Stimulated activated naive CD4-positive, alpha-beta T cell (primary cell): ENCODE measurements around the gene ARMH1.

Source experiments
- DNase-seq, 6 experiments: peaks; one replicate each; lab custom pipeline; 2025; lab: John Stamatoyannopoulos, UW

The ARMH1 gene

GRCh38 chr1:44674113-44675000, at the start of gene ARMH1, which contains the start of gene TMEM53:
TSS of gene ARMH1 (plus strand) at chr1:44674714. CDS start at chr1:44689698, 14,984 bp downstream.
TSS of gene TMEM53 (minus strand) at chr1:44674481. CDS start at chr1:44674391, 90 bp downstream.
- peak; percentile 88 to 99 (median 95) for DNase-seq

- no peak for DNase-seq
Observed at GRCh38 chr1:44625348-44625747, 49.2 kb upstream of the ARMH1 start.

GRCh38 chr1:44628962-44629756, 45.4 kb upstream of the ARMH1 start:
- no peak for DNase-seq

- DNase-seq: no peak
Observed at GRCh38 chr1:44630116-44630515, 44.4 kb upstream of the ARMH1 start.

GRCh38 chr1:44631333-44631646, 43.2 kb upstream of the ARMH1 start:
- DNase-seq: no peak

GRCh38 chr1:44631647-44632539, 42.6 kb upstream of the ARMH1 start:
- DNase-seq: peak; percentile 72 to 90 (median 84)

GRCh38 chr1:44632598-44632997, 41.9 kb upstream of the ARMH1 start:
- DNase-seq: no peak

- no peak for DNase-seq
Observed at GRCh38 chr1:44634606-44635189, 39.8 kb upstream of the ARMH1 start.

GRCh38 chr1:44635439-44635838, 39.1 kb upstream of the ARMH1 start:
- DNase-seq: no peak

- no peak for DNase-seq
Observed at GRCh38 chr1:44636083-44636687, 38.3 kb upstream of the ARMH1 start.

GRCh38 chr1:44636688-44637598, 37.6 kb upstream of the ARMH1 start:
- no peak for DNase-seq

- no peak for DNase-seq
Observed at GRCh38 chr1:44637702-44638411, 36.7 kb upstream of the ARMH1 start.

GRCh38 chr1:44640200-44640853, 34.2 kb upstream of the ARMH1 start:
- no peak for DNase-seq

GRCh38 chr1:44641126-44642102, 33.1 kb upstream of the ARMH1 start:
- DNase-seq: no peak

GRCh38 chr1:44642255-44642654, 32.3 kb upstream of the ARMH1 start:
- DNase-seq: no peak

- DNase-seq: no peak
Observed at GRCh38 chr1:44642925-44643324, 31.6 kb upstream of the ARMH1 start.

- DNase-seq: no peak
Observed at GRCh38 chr1:44643721-44644334, 30.7 kb upstream of the ARMH1 start.
